Thyroid gland (tissue), 4 donors: ENCODE data around the gene TRIM47.

Experiments used
- CTCF ChIP-seq, 6 experiments: fragments of 200-600 bp in 3 of 6; fragments of 450-650 bp in 3 of 6; sonication (generic) in 3 of 6; IDR thresholded peaks; one replicate each; pipeline ENCODE4 v1.5.1; 2016 to 2019; ENCODE audit warnings: antibody characterized with exemption in 6 of 6, mild to moderate bottlenecking in 2 of 6, inconsistent platforms in 1 of 6, moderate library complexity in 1 of 6
- POLR2A ChIP-seq, 2 donors: fragments of 450-650 bp; IDR thresholded peaks; one replicate each; pipeline ENCODE4 v1.6.1; 2017; ENCODE audit warnings: antibody characterized with exemption in 2 of 2, mild to moderate bottlenecking in 2 of 2, moderate library complexity in 1 of 2

- TF ChIP-seq CTCF (IDR thresholded peaks at IDR 0.05) (no peak), POLR2A (IDR thresholded peaks at IDR 0.05) (no peak)
Observed at GRCh38 chr17:75835654-75835987, 42.8 kb downstream of the TRIM47 start.
